IMR-90 (cell line): ENCODE results near the gene FAM98C.

Source experiments
- BHLHE40 ChIP-seq: fragments of 150-350 bp; IDR thresholded peaks from 2 replicates; pipeline ENCODE4 v1.6.1; 2016; ENCODE audit warnings: mild to moderate bottlenecking, low read depth, low read length
- CTCF ChIP-seq: conservative IDR thresholded peaks from 2 replicates; pipeline ENCODE4 v1.5.1; 2012; ENCODE audit warnings: mild to moderate bottlenecking, low read depth, low read length, improper control_type of control experiment
- FOS ChIP-seq: fragments of 150-350 bp; IDR thresholded peaks from 2 replicates; pipeline ENCODE4 v1.6.1; 2016; ENCODE audit warnings: low read depth, low read length
- MAZ ChIP-seq: IDR thresholded peaks from 2 replicates; pipeline ENCODE4 v1.6.1; 2012; ENCODE audit warnings: low read depth, mild to moderate bottlenecking, low read length, improper control_type of control experiment, moderate library complexity, borderline replicate concordance
- MXI1 ChIP-seq: IDR thresholded peaks from 2 replicates; pipeline ENCODE4 v1.6.1; 2012; ENCODE audit warnings: low read depth, mild to moderate bottlenecking, low read length, moderate library complexity, borderline replicate concordance
- NFE2L2 ChIP-seq: fragments of 150-350 bp; IDR thresholded peaks from 2 replicates; pipeline ENCODE4 v1.6.1; 2016; ENCODE audit warnings: low read depth, mild to moderate bottlenecking, low read length
- POLR2A ChIP-seq: IDR thresholded peaks from 2 replicates; pipeline ENCODE4 v1.6.1; 2012; ENCODE audit warnings: mild to moderate bottlenecking, low read depth, low read length
- RCOR1 ChIP-seq: IDR thresholded peaks from 2 replicates; pipeline ENCODE4 v1.6.1; 2012; ENCODE audit warnings: mild to moderate bottlenecking, low read length, improper control_type of control experiment; ENCODE audit not compliant: insufficient replicate concordance
- RFX5 ChIP-seq: IDR thresholded peaks from 2 replicates; pipeline ENCODE4 v1.8.0; 2012; ENCODE audit warnings: low read depth, mild to moderate bottlenecking, low read length, moderate library complexity
- TF ChIP-seq, protein P1 (sequence below): fragments of 150-350 bp; IDR thresholded peaks from 2 replicates; pipeline ENCODE4 v1.6.1; 2017; ENCODE audit warnings: mild to moderate bottlenecking, antibody characterized with exemption, low read length, low read depth

- TF ChIP-seq CTCF, result no peak
- TF ChIP-seq MXI1, result no peak
- no peak for TF ChIP-seq POLR2A
- no peak for TF ChIP-seq BHLHE40
- TF ChIP-seq FOS, result no peak
- no peak for TF ChIP-seq MAZ
- TF ChIP-seq RFX5, result no peak
- TF ChIP-seq RCOR1, result no peak
- TF ChIP-seq, protein P1, sequence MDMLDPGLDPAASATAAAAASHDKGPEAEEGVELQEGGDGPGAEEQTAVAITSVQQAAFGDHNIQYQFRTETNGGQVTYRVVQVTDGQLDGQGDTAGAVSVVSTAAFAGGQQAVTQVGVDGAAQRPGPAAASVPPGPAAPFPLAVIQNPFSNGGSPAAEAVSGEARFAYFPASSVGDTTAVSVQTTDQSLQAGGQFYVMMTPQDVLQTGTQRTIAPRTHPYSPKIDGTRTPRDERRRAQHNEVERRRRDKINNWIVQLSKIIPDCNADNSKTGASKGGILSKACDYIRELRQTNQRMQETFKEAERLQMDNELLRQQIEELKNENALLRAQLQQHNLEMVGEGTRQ, result no peak
- TF ChIP-seq NFE2L2, result no peak
Observed at GRCh38 chr19:38399081-38399480, 3.8 kb upstream of the FAM98C start.
